Neural cell (in vitro differentiated cells): ENCODE measurements around the gene RNPEP. TPM values are rescaled to one million over a fixed set of nuclear protein-coding genes. Genes with fewer than 3 reads are reported as not detected.

Experiments used
- H2AFZ ChIP-seq: fragments of 200-600, 300-800 bp; sonication (generic), shearing (Covaris generic); 2 replicates; pipeline ENCODE4 v1.6.0; 2014; ENCODE audit warnings: low read depth, mild to moderate bottlenecking, antibody characterized with exemption, low read length, moderate library complexity
- H3F3A ChIP-seq: fragments of 200-600 bp; shearing (Covaris generic); 2 replicates; pipeline ENCODE4 v1.6.1; 2016; ENCODE audit warnings: mild to moderate bottlenecking, moderate library complexity, mixed read lengths, antibody characterized with exemption, low read length; ENCODE audit not compliant: insufficient read depth, poor library complexity, severe bottlenecking
- H3K27ac ChIP-seq: fragments of 200-600, 300-800 bp; sonication (generic), shearing (Covaris generic); 2 replicates; pipeline ENCODE4 v1.5.1; 2014; ENCODE audit warnings: mild to moderate bottlenecking, low read length, moderate library complexity
- H3K27me3 ChIP-seq: fragments of 300-800, 200-600 bp; sonication (generic), shearing (Covaris generic); 2 replicates; pipeline ENCODE4 v1.6.0; 2014; ENCODE audit warnings: mild to moderate bottlenecking, low read depth, low read length, moderate library complexity; ENCODE audit not compliant: insufficient read depth
- H3K36me3 ChIP-seq: fragments of 300-800, 200-600 bp; sonication (generic), shearing (Covaris generic); 2 replicates; pipeline ENCODE4 v1.5.1; 2014; ENCODE audit warnings: mild to moderate bottlenecking, antibody characterized with exemption, low read length, moderate library complexity; ENCODE audit not compliant: insufficient read depth
- H3K4me2 ChIP-seq: fragments of 300-800, 200-600 bp; sonication (generic), shearing (Covaris generic); 2 replicates; pipeline ENCODE4 v1.6.0; 2014; ENCODE audit warnings: mild to moderate bottlenecking, low read length
- H3K4me3 ChIP-seq: fragments of 300-800, 200-600 bp; sonication (generic), shearing (Covaris generic); 2 replicates; pipeline ENCODE4 v1.5.1; 2014; ENCODE audit warnings: mild to moderate bottlenecking, low read length, moderate library complexity
- H3K79me2 ChIP-seq: fragments of 200-600 bp; shearing (Covaris generic); replicated peaks from 2 replicates; pipeline ENCODE4 v1.6.0; 2014; ENCODE audit warnings: mild to moderate bottlenecking, low read length, moderate library complexity; ENCODE audit not compliant: insufficient read depth
- H3K9ac ChIP-seq: fragments of 300-800, 200-600 bp; sonication (generic), shearing (Covaris generic); 2 replicates; pipeline ENCODE4 v1.6.1; 2016; ENCODE audit warnings: mild to moderate bottlenecking, low read length, mixed read lengths
- H3K9me2 ChIP-seq: fragments of 200-600 bp; shearing (Covaris generic); 2 replicates; pipeline ENCODE4 v1.6.1; 2016; ENCODE audit warnings: mild to moderate bottlenecking, low read length, mixed read lengths; ENCODE audit not compliant: insufficient read depth
- H3K9me3 ChIP-seq: fragments of 200-600, 300-800 bp; sonication (generic), shearing (Covaris generic); 2 replicates; pipeline ENCODE4 v1.6.1; 2016; ENCODE audit warnings: mild to moderate bottlenecking, mixed run types, low read length, moderate library complexity, mixed read lengths
- H4K20me1 ChIP-seq: fragments of 200-600 bp; shearing (Covaris generic); 2 replicates; pipeline ENCODE4 v1.6.1; 2016; ENCODE audit warnings: mild to moderate bottlenecking, mixed run types; ENCODE audit not compliant: insufficient read depth
- EP300 ChIP-seq: fragments of 450-650 bp; conservative IDR thresholded peaks from 2 replicates; pipeline ENCODE4 v1.6.1; 2014; ENCODE audit warnings: antibody characterized with exemption, mild to moderate bottlenecking, moderate library complexity; ENCODE audit not compliant: poor library complexity, severe bottlenecking
- EZH2 ChIP-seq: fragments of 200-600, 300-800 bp; shearing (Covaris generic), sonication (generic); IDR thresholded peaks from 2 replicates; pipeline ENCODE4 v1.6.1; 2014; ENCODE audit warnings: antibody characterized with exemption, low read length, borderline replicate concordance, mild to moderate bottlenecking; ENCODE audit not compliant: insufficient read depth, poor library complexity, severe bottlenecking
- MXI1 ChIP-seq: fragments of 450-650 bp; conservative IDR thresholded peaks from 2 replicates; pipeline ENCODE4 v1.6.1; 2014; ENCODE audit warnings: antibody characterized with exemption, mild to moderate bottlenecking; ENCODE audit not compliant: poor library complexity, severe bottlenecking
- POLR2AphosphoS5 ChIP-seq: IDR thresholded peaks from 2 replicates; pipeline ENCODE4 v1.6.1; 2012
- RAD21 ChIP-seq: fragments of 450-650 bp; conservative IDR thresholded peaks from 2 replicates; pipeline ENCODE4 v1.6.1; 2014; ENCODE audit warnings: antibody characterized with exemption, mild to moderate bottlenecking, moderate library complexity
- SMC3 ChIP-seq: fragments of 450-650 bp; conservative IDR thresholded peaks from 2 replicates; pipeline ENCODE4 v1.6.1; 2014; ENCODE audit warnings: antibody characterized with exemption, mild to moderate bottlenecking, moderate library complexity; ENCODE audit not compliant: poor library complexity
- TAF1 ChIP-seq: IDR thresholded peaks from 2 replicates; pipeline ENCODE4 v1.6.1; 2012; ENCODE audit warnings: low read depth
- polyA plus RNA-seq: library from polyadenylated mRNA; depleted of rRNA; stranded (reverse); fragments of >200 nt; gene quantifications from 2 replicates; pipeline ENCODE4 v1.2.3, GENCODE V29; 2014
- TF ChIP-seq, protein P1 (sequence below): fragments of 450-650 bp; IDR thresholded peaks from 2 replicates; pipeline ENCODE4 v1.5.1; 2014; ENCODE audit warnings: antibody characterized with exemption, mild to moderate bottlenecking, moderate library complexity; ENCODE audit not compliant: poor library complexity, severe bottlenecking
- TF ChIP-seq, protein P2 (sequence below): IDR thresholded peaks from 2 replicates; pipeline ENCODE4 v1.6.1; 2012; ENCODE audit warnings: borderline replicate concordance

The RNPEP gene
- polyA plus RNA-seq, 1 donor from 2014 or later = 33.1 TPM

- no peaks in the 10 kb centered on the region for H3K27me3 ChIP-seq
- H3K4me3 ChIP-seq = peak overlapping the region; percentile 92
- no peaks in the 10 kb centered on the region for H3K9me2 ChIP-seq
- no peaks in the 10 kb centered on the region for H3K36me3 ChIP-seq
- H3F3A ChIP-seq = no peaks in the 10 kb centered on the region
- no peaks in the 10 kb centered on the region for H3K9me3 ChIP-seq
- peaks cover 22% of the 10 kb centered on the region for H3K79me2 ChIP-seq
- H4K20me1 ChIP-seq = no peaks in the 10 kb centered on the region
- H3K4me2 ChIP-seq = peak overlapping the region; percentile 93
- peak overlapping the region; percentile 99 for H2AFZ ChIP-seq
- peak overlapping the region; percentile 95 for H3K9ac ChIP-seq
- no peak for TF ChIP-seq TAF1
- no peak for TF ChIP-seq SMC3
- TF ChIP-seq EZH2 = no peak
- TF ChIP-seq, protein P1, sequence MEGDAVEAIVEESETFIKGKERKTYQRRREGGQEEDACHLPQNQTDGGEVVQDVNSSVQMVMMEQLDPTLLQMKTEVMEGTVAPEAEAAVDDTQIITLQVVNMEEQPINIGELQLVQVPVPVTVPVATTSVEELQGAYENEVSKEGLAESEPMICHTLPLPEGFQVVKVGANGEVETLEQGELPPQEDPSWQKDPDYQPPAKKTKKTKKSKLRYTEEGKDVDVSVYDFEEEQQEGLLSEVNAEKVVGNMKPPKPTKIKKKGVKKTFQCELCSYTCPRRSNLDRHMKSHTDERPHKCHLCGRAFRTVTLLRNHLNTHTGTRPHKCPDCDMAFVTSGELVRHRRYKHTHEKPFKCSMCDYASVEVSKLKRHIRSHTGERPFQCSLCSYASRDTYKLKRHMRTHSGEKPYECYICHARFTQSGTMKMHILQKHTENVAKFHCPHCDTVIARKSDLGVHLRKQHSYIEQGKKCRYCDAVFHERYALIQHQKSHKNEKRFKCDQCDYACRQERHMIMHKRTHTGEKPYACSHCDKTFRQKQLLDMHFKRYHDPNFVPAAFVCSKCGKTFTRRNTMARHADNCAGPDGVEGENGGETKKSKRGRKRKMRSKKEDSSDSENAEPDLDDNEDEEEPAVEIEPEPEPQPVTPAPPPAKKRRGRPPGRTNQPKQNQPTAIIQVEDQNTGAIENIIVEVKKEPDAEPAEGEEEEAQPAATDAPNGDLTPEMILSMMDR = no peak
- TF ChIP-seq, protein P2, sequence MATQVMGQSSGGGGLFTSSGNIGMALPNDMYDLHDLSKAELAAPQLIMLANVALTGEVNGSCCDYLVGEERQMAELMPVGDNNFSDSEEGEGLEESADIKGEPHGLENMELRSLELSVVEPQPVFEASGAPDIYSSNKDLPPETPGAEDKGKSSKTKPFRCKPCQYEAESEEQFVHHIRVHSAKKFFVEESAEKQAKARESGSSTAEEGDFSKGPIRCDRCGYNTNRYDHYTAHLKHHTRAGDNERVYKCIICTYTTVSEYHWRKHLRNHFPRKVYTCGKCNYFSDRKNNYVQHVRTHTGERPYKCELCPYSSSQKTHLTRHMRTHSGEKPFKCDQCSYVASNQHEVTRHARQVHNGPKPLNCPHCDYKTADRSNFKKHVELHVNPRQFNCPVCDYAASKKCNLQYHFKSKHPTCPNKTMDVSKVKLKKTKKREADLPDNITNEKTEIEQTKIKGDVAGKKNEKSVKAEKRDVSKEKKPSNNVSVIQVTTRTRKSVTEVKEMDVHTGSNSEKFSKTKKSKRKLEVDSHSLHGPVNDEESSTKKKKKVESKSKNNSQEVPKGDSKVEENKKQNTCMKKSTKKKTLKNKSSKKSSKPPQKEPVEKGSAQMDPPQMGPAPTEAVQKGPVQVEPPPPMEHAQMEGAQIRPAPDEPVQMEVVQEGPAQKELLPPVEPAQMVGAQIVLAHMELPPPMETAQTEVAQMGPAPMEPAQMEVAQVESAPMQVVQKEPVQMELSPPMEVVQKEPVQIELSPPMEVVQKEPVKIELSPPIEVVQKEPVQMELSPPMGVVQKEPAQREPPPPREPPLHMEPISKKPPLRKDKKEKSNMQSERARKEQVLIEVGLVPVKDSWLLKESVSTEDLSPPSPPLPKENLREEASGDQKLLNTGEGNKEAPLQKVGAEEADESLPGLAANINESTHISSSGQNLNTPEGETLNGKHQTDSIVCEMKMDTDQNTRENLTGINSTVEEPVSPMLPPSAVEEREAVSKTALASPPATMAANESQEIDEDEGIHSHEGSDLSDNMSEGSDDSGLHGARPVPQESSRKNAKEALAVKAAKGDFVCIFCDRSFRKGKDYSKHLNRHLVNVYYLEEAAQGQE = no peak
- TF ChIP-seq RAD21 = no peak
- no peak for TF ChIP-seq EP300
- no peak for TF ChIP-seq POLR2AphosphoS5
- no peak for TF ChIP-seq MXI1
- peak overlapping the region; percentile 85 for H3K27ac ChIP-seq
Observed at GRCh38 chr1:201955729-201956143, 26.7 kb upstream of the RNPEP start.

DNA sequence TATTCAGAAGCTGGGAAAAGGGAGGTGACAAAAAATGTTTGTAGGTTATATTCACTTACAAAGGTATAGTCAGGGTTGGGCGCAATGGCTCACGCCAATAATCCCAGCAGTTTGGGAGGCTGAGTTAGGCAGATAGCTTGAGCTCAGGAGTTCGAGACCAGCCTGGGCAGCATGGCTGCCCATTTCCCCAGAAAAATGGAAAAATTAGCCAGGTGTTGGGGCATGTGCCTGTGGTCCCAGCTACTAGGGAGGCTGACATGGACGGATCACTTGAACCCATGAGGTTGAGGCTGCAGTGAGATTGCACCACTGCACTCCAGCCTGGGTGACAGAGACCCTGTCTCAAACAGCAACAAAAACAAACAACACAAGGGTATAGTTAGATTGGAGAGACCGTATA is 24.1 kb upstream of the RNPEP start:
- H3K4me2 ChIP-seq = no peak overlapping the region

More for the DNA sequence above, 24.1 kb upstream of the RNPEP start:
- Histone ChIP-seq H3F3A (no peaks in the 10 kb centered on the region), H3K4me3 (no peak overlapping the region), H4K20me1 (no peaks in the 10 kb centered on the region), H3K9ac (no peak overlapping the region), H3K36me3 (no peaks in the 10 kb centered on the region), H3K9me3 (no peaks in the 10 kb centered on the region), H3K79me2 (peaks cover 22% of the 10 kb centered on the region), H2AFZ (no peak overlapping the region), H3K9me2 (no peaks in the 10 kb centered on the region), H3K27ac (no peak overlapping the region), H3K27me3 (no peaks in the 10 kb centered on the region)
- TF ChIP-seq, protein P2 = no peak
- TF ChIP-seq TAF1 = no peak
- TF ChIP-seq, protein P1 = no peak
- no peak for TF ChIP-seq POLR2AphosphoS5
- no peak for TF ChIP-seq MXI1
- no peak for TF ChIP-seq EZH2
- no peak for TF ChIP-seq EP300
- TF ChIP-seq RAD21 = no peak
- TF ChIP-seq SMC3 = no peak
